Fibroblast of villous mesenchyme (primary cell): ENCODE results near the gene PGLYRP1. TPM values are rescaled to one million over a fixed set of nuclear protein-coding genes. Genes with fewer than 3 reads are reported as not detected.

Source experiments
- DNase-seq: peaks from one replicate; pipeline ENCODE4 v3.0.0-alpha.2; 2010; ENCODE audit warnings: low read depth
- H3K4me3 ChIP-seq: 2 replicates; pipeline ENCODE4 v1.5.1; 2011; ENCODE audit warnings: low read depth, mild to moderate bottlenecking, low read length
- CTCF ChIP-seq: IDR thresholded peaks from 2 replicates; pipeline ENCODE4 v1.5.1; 2012; ENCODE audit warnings: low read depth, mild to moderate bottlenecking, low read length; ENCODE audit not compliant: insufficient read depth
- total RNA-seq: library from RNA; depleted of rRNA; stranded (reverse); fragments of >200 nt; gene quantifications from 2 replicates; pipeline ENCODE4 v1.2.3, GENCODE V29; 2012

The PGLYRP1 gene
- total RNA-seq, 1 donor: not detected

- peak within 1 kb of the TSS; percentile 98 for H3K4me3 ChIP-seq
- no peak for TF ChIP-seq CTCF
- peak; percentile 100 for DNase-seq
Measured at GRCh38 chr19:45994998-45995714, 27.7 kb downstream of the PGLYRP1 start, which contains the start of gene CCDC61. Gene CCDC61, plus strand, starts transcription at chr19:45995467. Its CDS starts 7,552 bp downstream, at chr19:46003019.

- no peak for TF ChIP-seq CTCF
Measured at GRCh38 chr19:45994456-45994997, 28.3 kb downstream of the PGLYRP1 start.

GRCh38 chr19:45990113-45990728 is 32.6 kb downstream of the PGLYRP1 start:
- no peak for DNase-seq
- no peak overlapping the region for H3K4me3 ChIP-seq
- no peak for TF ChIP-seq CTCF

More at GRCh38 chr19:45994456-45994997, 28.3 kb downstream of the PGLYRP1 start:
- DNase-seq: peak; percentile 36
- peak overlapping the region; percentile 72 for H3K4me3 ChIP-seq

GRCh38 chr19:45985321-45985720 is 37.5 kb downstream of the PGLYRP1 start:
- no peak overlapping the region for H3K4me3 ChIP-seq
- no peak for DNase-seq
- TF ChIP-seq CTCF: no peak

GRCh38 chr19:45981350-45981749 is 41.5 kb downstream of the PGLYRP1 start:
- no peak for DNase-seq
- H3K4me3 ChIP-seq: no peak overlapping the region
- no peak for TF ChIP-seq CTCF

GRCh38 chr19:45978156-45978555 is 44.7 kb downstream of the PGLYRP1 start:
- DNase-seq: no peak
- TF ChIP-seq CTCF: no peak
- H3K4me3 ChIP-seq: no peak overlapping the region
